ENCODE data around the gene WDR93. TPM values are rescaled to one million over a fixed set of nuclear protein-coding genes. Genes with fewer than 3 reads are reported as not detected.
A peak's percentile ranks its signal among the peaks of the same experiment; 100 is the strongest.
"Not testable (repeated sequence)": the region's sequence is repeated elsewhere in the genome, so short reads cannot be mapped to it uniquely, and the experiment has no call there.

WDR93 gene
- total RNA-seq, 4 donors from 2014 or later, result 0.12 to 0.26 TPM; not detected in 2

DNA sequence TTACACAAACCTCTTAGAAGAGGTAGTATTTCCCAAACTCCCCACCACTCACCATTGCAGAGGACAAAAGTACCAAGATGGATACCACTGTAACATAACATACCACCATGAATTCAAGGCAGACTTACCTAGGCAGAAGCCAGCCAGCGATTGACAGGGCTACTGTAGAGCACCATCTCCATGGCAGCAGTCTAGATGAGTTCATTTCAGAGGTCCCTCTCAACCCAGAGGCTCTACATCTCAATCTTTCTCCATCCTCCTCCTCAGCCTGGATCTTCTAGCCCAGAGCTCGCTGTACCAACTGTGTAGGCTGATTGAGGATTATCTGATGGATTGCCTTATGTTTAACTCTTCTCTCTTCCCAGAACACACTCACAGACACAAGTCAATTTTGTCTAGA is 9.5 kb upstream of the WDR93 start:
- DNase-seq (ENCODE audit: low spot score in 2 of 2), result no peak
- H3K4me3 ChIP-seq (ENCODE audit: low read depth, poor library complexity, severe bottlenecking), result no peak overlapping the region
- intact Hi-C loops (cut with DNase I; ENCODE audit: low total_unique reads), result no loop called here
- WGBS, 2 donors, result 91% methylated on average over 2 of the region's 2 CpGs
- TF ChIP-seq CTCF (IDR thresholded peaks at IDR 0.05) (no peak), POLR2A (IDR thresholded peaks at IDR 0.05) (no peak)

GRCh38 chr15:89685995-89686394 is 4.6 kb upstream of the WDR93 start:
- DNase-seq (ENCODE audit: low spot score in 2 of 2), result no peak
- WGBS, 2 donors, result 85 to 90% methylated on average over 2 of the region's 2 CpGs
- TF ChIP-seq POLR2A (IDR thresholded peaks at IDR 0.05) (no peak), CTCF (IDR thresholded peaks at IDR 0.05) (no peak)
- no peak overlapping the region for H3K4me3 ChIP-seq (ENCODE audit: low read depth, poor library complexity, severe bottlenecking)
- intact Hi-C loops (cut with DNase I; ENCODE audit: low total_unique reads), result no loop called here

DNA sequence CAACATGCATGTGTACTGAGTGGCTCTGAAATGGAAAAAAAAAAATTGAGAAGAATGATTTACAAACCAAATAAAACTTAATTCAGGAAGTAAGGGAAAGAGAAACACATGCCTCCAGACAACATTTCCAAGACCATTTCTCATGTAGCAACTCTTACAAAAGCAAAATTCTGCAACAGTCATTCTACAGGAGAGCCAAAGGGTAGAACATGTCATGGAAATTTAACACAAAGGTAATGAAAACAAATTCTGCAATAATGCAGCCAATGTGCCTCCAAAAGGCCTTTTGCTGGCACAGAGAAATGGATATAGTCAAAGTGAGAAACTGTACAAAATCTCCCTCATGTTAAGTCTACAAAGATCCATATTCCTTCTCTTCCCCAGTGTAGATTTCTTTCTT is 4.1 kb upstream of the WDR93 start:
- no peak overlapping the region for H3K4me3 ChIP-seq (ENCODE audit: low read depth, poor library complexity, severe bottlenecking)
- TF ChIP-seq CTCF (IDR thresholded peaks at IDR 0.05) (no peak), POLR2A (IDR thresholded peaks at IDR 0.05) (no peak)
- no peak for DNase-seq (ENCODE audit: low spot score in 2 of 2)
- intact Hi-C loops (cut with DNase I; ENCODE audit: low total_unique reads), result no loop called here

DNA sequence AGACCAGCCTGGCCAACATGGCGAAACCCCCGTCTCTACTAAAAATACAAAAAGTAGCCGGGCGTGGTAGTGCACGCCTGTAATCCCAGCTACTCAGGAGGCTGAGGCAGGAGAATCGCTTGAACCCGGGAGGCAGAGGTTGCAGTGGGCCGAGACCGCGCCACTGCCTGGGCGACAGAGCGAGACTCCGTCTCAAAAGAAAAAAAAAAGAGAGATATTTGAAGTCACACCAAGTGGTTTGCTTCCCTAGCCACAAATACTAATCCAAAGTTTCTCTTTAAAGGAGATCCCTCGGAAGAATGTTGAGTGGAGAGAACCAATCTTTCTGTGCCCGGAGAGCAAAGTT is 708 bp upstream of the WDR93 start:
- intact Hi-C loops (cut with DNase I; ENCODE audit: low total_unique reads); DNase-seq (ENCODE audit: low spot score in 2 of 2): not testable (repeated sequence)
- WGBS, 2 donors, result 42 to 49% methylated on average over 15 of the region's 15 CpGs
- peak overlapping the region; percentile 61 for H3K4me3 ChIP-seq (ENCODE audit: low read depth, poor library complexity, severe bottlenecking)

DNA sequence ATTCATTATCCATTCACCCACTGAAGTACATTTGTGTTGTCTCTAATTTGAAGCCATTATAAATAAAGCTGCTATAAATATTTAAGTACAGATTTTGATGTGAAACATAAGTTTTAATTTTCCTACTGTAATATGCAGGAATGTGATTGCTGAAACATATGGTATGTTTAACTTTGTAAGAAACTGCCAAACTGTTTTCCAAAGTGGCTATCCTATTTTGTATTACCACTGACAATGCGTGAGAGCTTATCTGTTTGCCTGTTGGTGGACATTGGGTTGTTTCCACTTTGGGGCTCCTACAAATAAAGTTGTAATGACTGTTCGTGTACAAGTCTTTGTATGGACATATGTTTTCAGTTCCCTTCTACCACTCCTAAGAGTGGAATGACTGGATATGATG is 2.5 kb downstream of the WDR93 start:
- H3K4me3 ChIP-seq (ENCODE audit: low read depth, poor library complexity, severe bottlenecking), result no peak overlapping the region
- WGBS, 2 donors, result 64 to 80% methylated on average over 2 of the region's 2 CpGs
- no peak for DNase-seq (ENCODE audit: low spot score in 2 of 2)
- TF ChIP-seq POLR2A (IDR thresholded peaks at IDR 0.05) (no peak), CTCF (IDR thresholded peaks at IDR 0.05) (no peak)
- intact Hi-C loops (cut with DNase I; ENCODE audit: low total_unique reads), result no loop called here

DNA sequence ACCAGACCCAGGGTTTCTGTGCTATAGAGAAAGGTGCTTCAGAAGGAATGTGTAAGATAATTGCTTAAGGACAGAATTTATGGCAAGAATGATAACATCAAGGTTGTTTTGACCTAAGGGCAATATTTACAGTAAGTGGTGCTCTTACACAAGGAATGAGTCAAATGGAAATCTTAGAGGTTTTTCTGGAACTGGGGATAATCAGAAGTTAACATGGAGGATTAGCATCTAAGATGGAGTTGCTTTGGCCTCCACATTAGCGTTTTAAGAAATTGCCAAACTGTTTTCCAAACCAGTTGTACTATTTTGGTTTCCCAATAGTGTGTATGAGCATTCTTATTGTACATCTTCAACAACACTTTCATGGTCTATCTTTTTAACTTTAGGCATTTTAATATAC is 3.1 kb downstream of the WDR93 start:
- WGBS, 2 donors, result 83 to 84% methylated on average over 1 of the region's 1 CpG
- no peak for TF ChIP-seq POLR2A (IDR thresholded peaks at IDR 0.05)
- TF ChIP-seq CTCF (IDR thresholded peaks at IDR 0.05), result no peak
- intact Hi-C loops (cut with DNase I; ENCODE audit: low total_unique reads), result no loop called here
- DNase-seq (ENCODE audit: low spot score in 2 of 2), result no peak
- H3K4me3 ChIP-seq (ENCODE audit: low read depth, poor library complexity, severe bottlenecking), result no peak overlapping the region
